Nephron (organoid): ENCODE results near the gene GNB1L.

Source experiments
- H3K27ac Mint-ChIP-seq, 3 experiments: 2 replicates each; pipeline ENCODE4 v1.8.0; 2020; ENCODE audit warnings: mixed read lengths in 3 of 3, mild to moderate bottlenecking in 2 of 3, moderate library complexity in 1 of 3
- H3K27me3 Mint-ChIP-seq: 2 replicates; pipeline ENCODE4 v1.8.0; 2021; ENCODE audit warnings: low read depth, mild to moderate bottlenecking, moderate library complexity, mixed read lengths
- H3K36me3 Mint-ChIP-seq: 2 replicates; pipeline ENCODE4 v1.8.0; 2020; ENCODE audit warnings: low read depth, mixed read lengths
- H3K4me1 Mint-ChIP-seq: 2 replicates; pipeline ENCODE4 v1.8.0; 2020; ENCODE audit warnings: mixed read lengths
- H3K4me3 Mint-ChIP-seq, 3 experiments: 2 replicates each; pipeline ENCODE4 v1.8.0; 2020; ENCODE audit warnings: mild to moderate bottlenecking in 3 of 3, mixed read lengths in 3 of 3, moderate library complexity in 2 of 3
- H3K9me3 Mint-ChIP-seq: 2 replicates; pipeline ENCODE4 v1.8.0; 2020; ENCODE audit warnings: mixed read lengths
- CTCF ChIP-seq, 3 experiments: fragments of 200-600 bp; sonication (generic); IDR thresholded peaks; one replicate each; pipeline ENCODE4 v1.5.0; 2021; ENCODE audit warnings: antibody characterized with exemption in 3 of 3; ENCODE audit not compliant: unreplicated experiment in 3 of 3

Gene GNB1L

GRCh38 chr22:19739911-19740449, 114.7 kb downstream of the GNB1L start:
- Mint-ChIP-seq H3K27me3 (peaks cover 32% of the 10 kb centered on the region), H3K4me1 (peaks cover 23% of the 10 kb centered on the region), H3K4me3 (no peak overlapping the region), H3K36me3 (no peaks in the 10 kb centered on the region), H3K9me3 (no peaks in the 10 kb centered on the region), H3K27ac (no peak overlapping the region)
- TF ChIP-seq CTCF (IDR thresholded peaks at IDR 0.05; ENCODE audit: unreplicated experiment in 3 of 3): no peak

- Mint-ChIP-seq H3K9me3 (no peaks in the 10 kb centered on the region), H3K36me3 (no peaks in the 10 kb centered on the region), H3K27me3 (peaks cover 36% of the 10 kb centered on the region), H3K4me1 (peaks cover 18% of the 10 kb centered on the region), H3K4me3 (no peak overlapping the region), H3K27ac (no peak overlapping the region)
- no peak for TF ChIP-seq CTCF (IDR thresholded peaks at IDR 0.05; ENCODE audit: unreplicated experiment in 3 of 3)
These were observed 115.2 kb downstream of the GNB1L start for GRCh38 chr22:19739448-19739895.

GRCh38 chr22:19738664-19739447, 115.8 kb downstream of the GNB1L start:
- peaks cover 42% of the 10 kb centered on the region for H3K27me3 Mint-ChIP-seq
- H3K4me3 Mint-ChIP-seq: no peak overlapping the region
- H3K36me3 Mint-ChIP-seq: no peaks in the 10 kb centered on the region
- H3K27ac Mint-ChIP-seq: no peak overlapping the region
- H3K4me1 Mint-ChIP-seq: peaks cover 18% of the 10 kb centered on the region
- no peak for TF ChIP-seq CTCF (IDR thresholded peaks at IDR 0.05; ENCODE audit: unreplicated experiment in 3 of 3)
- no peaks in the 10 kb centered on the region for H3K9me3 Mint-ChIP-seq

GRCh38 chr22:19737846-19738663, 116.6 kb downstream of the GNB1L start:
- H3K27me3 Mint-ChIP-seq: peaks cover 49% of the 10 kb centered on the region
- no peak overlapping the region for H3K27ac Mint-ChIP-seq
- H3K9me3 Mint-ChIP-seq: no peaks in the 10 kb centered on the region

More at GRCh38 chr22:19737846-19738663, 116.6 kb downstream of the GNB1L start:
- Mint-ChIP-seq H3K4me1 (peaks cover 20% of the 10 kb centered on the region), H3K36me3 (no peaks in the 10 kb centered on the region), H3K4me3 (no peak overlapping the region)
- no peak for TF ChIP-seq CTCF (IDR thresholded peaks at IDR 0.05; ENCODE audit: unreplicated experiment in 3 of 3)
